ENCODE measurements around the gene BCL11B. TPM values are rescaled to one million over a fixed set of nuclear protein-coding genes. Genes with fewer than 3 reads are reported as not detected.

The BCL11B gene
- total and polyA plus RNA-seq, 4 donors, result 0.20 to 2.3 (median 0.66) TPM

DNA sequence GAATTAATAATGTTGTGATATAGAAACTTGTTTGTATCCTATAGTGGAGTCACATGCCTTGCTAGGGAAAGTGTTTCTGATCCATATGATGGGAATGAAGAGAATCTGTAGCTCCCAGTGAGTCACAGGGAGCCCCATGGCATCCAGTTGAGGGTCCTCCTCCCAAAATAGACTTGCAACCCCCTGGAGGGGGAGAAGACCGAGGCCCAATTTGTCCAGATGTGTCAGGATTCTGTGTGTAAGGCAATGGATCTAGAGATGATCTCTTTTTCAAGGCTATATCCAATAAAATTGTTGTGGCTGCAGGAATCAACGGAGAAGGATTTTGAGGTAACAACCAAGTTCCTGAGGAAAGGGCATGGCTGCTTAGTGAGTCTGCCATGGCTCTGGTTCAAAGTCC lies 121.8 kb downstream of the BCL11B start:
- no peak overlapping the region for H3K9ac ChIP-seq (ENCODE audit: insufficient read depth in 1 of 2, low read length in 2 of 2)
- TF ChIP-seq, protein P1, sequence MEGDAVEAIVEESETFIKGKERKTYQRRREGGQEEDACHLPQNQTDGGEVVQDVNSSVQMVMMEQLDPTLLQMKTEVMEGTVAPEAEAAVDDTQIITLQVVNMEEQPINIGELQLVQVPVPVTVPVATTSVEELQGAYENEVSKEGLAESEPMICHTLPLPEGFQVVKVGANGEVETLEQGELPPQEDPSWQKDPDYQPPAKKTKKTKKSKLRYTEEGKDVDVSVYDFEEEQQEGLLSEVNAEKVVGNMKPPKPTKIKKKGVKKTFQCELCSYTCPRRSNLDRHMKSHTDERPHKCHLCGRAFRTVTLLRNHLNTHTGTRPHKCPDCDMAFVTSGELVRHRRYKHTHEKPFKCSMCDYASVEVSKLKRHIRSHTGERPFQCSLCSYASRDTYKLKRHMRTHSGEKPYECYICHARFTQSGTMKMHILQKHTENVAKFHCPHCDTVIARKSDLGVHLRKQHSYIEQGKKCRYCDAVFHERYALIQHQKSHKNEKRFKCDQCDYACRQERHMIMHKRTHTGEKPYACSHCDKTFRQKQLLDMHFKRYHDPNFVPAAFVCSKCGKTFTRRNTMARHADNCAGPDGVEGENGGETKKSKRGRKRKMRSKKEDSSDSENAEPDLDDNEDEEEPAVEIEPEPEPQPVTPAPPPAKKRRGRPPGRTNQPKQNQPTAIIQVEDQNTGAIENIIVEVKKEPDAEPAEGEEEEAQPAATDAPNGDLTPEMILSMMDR (IDR thresholded peaks at IDR 0.05; ENCODE audit: control extremely low read depth, extremely low read depth), result no peak
- H3K4me3 ChIP-seq, result no peak overlapping the region
- H3K9me3 ChIP-seq (ENCODE audit: control insufficient read depth in 4 of 4, insufficient read depth in 3 of 4, low read length in 3 of 4), result peaks cover 0 to 4% (median 0%) of the 10 kb centered on the region in 4 donors
- ATAC-seq (ENCODE audit: insufficient read depth, low FRiP score) (no peak), DNase-seq (no peak)
- no peaks in the 10 kb centered on the region for H3K4me1 ChIP-seq (ENCODE audit: control insufficient read depth in 5 of 5, insufficient read depth in 5 of 5, low read length in 5 of 5)
- 75 to 88% methylated on average over 2 of the region's 2 CpGs for WGBS, 2 donors
- H3K27ac ChIP-seq (ENCODE audit: low read depth in 1 of 2, low read length in 1 of 2), result no peak overlapping the region
- no peaks in the 10 kb centered on the region for H3K36me3 ChIP-seq (ENCODE audit: control insufficient read depth in 4 of 4, insufficient read depth in 4 of 4, low read length in 4 of 4)
- no peaks in the 10 kb centered on the region for H3K27me3 ChIP-seq (ENCODE audit: control insufficient read depth in 3 of 3, insufficient read depth in 3 of 3, low read length in 2 of 3)

DNA sequence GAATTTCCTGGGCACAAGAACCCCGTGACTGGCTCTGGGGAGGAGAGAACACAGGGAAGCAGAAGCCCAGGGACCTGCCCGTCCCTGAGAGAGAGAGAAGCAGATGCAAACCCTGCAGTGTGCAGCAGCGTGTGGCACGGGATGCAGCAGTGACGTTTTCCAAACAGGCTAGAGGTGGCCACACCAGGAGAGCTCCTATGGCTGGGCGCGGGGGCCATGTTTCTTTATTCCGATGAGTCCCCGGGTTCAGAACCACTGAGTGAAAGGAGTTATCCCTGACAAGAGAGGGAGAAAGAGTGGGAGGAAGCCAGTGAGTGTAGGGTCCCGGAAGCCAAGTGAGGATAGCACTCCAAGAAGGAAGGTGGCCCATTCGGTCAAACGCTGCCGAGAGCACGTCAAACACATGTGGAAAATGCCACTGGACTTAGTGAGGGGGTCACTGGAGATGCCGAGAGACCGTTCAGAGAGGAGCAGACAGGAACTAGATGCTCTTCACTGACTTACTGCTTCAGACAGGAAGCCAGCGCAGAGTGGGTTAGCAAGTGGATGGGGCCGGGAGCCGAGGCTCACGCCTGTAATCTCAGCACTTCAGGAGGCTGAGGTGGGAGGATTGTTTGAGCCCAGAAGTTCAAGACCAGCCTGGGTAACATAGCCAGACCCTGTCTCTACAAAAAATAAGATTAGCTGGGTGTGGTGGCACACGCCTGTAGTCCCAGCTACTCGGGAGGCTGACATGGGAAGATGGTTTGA lies 123.0 kb downstream of the BCL11B start:
- ATAC-seq (ENCODE audit: insufficient read depth, low FRiP score) (no peak), DNase-seq (no peak)
- Histone ChIP-seq H3K36me3 (ENCODE audit: control insufficient read depth in 4 of 4, insufficient read depth in 4 of 4, low read length in 4 of 4) (no peaks in the 10 kb centered on the region), H3K27me3 (ENCODE audit: control insufficient read depth in 3 of 3, insufficient read depth in 3 of 3, low read length in 2 of 3) (no peaks in the 10 kb centered on the region), H3K4me3 (no peak overlapping the region), H3K27ac (ENCODE audit: low read depth in 1 of 2, low read length in 1 of 2) (no peak overlapping the region), H3K9me3 (ENCODE audit: control insufficient read depth in 4 of 4, insufficient read depth in 3 of 4, low read length in 3 of 4) (peaks cover 0 to 4% (median 0%) of the 10 kb centered on the region in 4 donors), H3K4me1 (ENCODE audit: control insufficient read depth in 5 of 5, insufficient read depth in 5 of 5, low read length in 5 of 5) (no peaks in the 10 kb centered on the region), H3K9ac (ENCODE audit: insufficient read depth in 1 of 2, low read length in 2 of 2) (no peak overlapping the region)
- WGBS, 2 donors, result 82 to 86% methylated on average over 22 of the region's 22 CpGs
- TF ChIP-seq, protein P1 (IDR thresholded peaks at IDR 0.05; ENCODE audit: control extremely low read depth, extremely low read depth), result no peak

DNA sequence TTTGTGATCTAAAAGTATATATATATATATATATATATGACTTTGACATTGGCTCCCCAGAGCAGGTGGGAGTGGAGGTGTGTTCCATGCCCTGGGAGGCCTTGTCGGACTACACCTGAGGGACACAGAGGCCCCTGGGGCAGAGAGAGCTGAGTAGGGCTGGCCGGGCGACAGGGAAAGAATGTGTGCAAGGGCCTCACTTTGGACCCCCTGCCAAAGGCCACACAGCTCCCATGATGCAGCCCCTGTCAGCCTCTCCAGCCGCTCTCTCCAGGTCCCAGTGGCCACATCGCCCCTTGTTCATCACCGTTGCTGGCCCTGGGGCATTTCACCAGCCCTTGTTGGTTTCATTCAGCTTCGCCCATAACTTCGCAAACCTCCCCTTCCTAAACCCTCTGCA lies 123.9 kb downstream of the BCL11B start:
- no peak for DNase-seq
- TF ChIP-seq, protein P1 (IDR thresholded peaks at IDR 0.05; ENCODE audit: control extremely low read depth, extremely low read depth), result no peak
- no peak for ATAC-seq (ENCODE audit: insufficient read depth, low FRiP score)
- Histone ChIP-seq H3K4me1 (ENCODE audit: control insufficient read depth in 5 of 5, insufficient read depth in 5 of 5, low read length in 5 of 5) (no peaks in the 10 kb centered on the region), H3K4me3 (no peak overlapping the region), H3K36me3 (ENCODE audit: control insufficient read depth in 4 of 4, insufficient read depth in 4 of 4, low read length in 4 of 4) (no peaks in the 10 kb centered on the region), H3K27ac (ENCODE audit: low read depth in 1 of 2, low read length in 1 of 2) (no peak overlapping the region), H3K9me3 (ENCODE audit: control insufficient read depth in 4 of 4, insufficient read depth in 3 of 4, low read length in 3 of 4) (peaks cover 0 to 4% (median 0%) of the 10 kb centered on the region in 4 donors), H3K9ac (ENCODE audit: insufficient read depth in 1 of 2, low read length in 2 of 2) (no peak overlapping the region), H3K27me3 (ENCODE audit: control insufficient read depth in 3 of 3, insufficient read depth in 3 of 3, low read length in 2 of 3) (no peaks in the 10 kb centered on the region)
- WGBS, 2 donors, result 93 to 96% methylated on average over 8 of the region's 8 CpGs

All from lung (tissue), 12 donors.